ENCODE measurements around the gene STARD10. TPM values are rescaled to one million over a fixed set of nuclear protein-coding genes. Genes with fewer than 3 reads are reported as not detected.

The STARD10 gene
- total and polyA plus RNA-seq, 9 of the 15 experiments (the other 6 are each of a cell fraction or from before 2014, with no cell fraction given), result 0.15 to 52.9 (median 32.3) TPM

DNA sequence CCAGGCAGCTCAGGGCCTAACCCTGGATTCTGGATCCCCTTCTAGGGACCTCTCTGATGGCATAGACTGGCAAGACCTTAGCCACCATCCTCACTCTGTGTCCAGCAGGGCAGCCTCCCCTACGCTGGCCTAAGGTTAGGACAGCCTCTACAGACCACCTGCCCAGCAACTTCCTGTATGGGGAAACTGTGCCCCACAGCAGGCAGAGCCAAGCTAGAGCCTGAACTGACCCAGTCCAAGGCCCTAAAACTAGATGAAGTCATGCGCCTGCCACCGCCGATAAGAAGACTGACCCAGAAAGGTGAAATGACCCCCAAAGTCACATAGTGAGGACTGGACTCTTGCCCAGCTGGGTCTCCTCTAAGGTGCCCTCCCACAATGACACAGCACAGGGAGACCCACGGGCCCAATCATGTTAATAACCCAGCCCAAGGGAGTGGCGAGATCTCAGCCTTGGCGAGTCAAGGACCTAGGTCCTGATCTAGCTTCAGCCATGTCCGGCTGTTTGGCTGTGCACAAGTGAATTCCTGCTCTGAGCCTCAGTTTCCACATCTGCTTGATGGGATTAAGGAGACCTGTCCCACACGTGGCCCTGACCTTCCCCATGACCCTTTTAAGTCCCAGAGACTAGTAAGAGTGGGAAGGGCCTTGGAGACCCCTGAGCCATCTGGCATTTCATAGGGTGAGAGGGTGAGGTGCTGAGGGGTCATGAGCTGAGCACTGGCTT is 17.6 kb downstream of the STARD10 start (continued):
- TF ChIP-seq, protein P1, sequence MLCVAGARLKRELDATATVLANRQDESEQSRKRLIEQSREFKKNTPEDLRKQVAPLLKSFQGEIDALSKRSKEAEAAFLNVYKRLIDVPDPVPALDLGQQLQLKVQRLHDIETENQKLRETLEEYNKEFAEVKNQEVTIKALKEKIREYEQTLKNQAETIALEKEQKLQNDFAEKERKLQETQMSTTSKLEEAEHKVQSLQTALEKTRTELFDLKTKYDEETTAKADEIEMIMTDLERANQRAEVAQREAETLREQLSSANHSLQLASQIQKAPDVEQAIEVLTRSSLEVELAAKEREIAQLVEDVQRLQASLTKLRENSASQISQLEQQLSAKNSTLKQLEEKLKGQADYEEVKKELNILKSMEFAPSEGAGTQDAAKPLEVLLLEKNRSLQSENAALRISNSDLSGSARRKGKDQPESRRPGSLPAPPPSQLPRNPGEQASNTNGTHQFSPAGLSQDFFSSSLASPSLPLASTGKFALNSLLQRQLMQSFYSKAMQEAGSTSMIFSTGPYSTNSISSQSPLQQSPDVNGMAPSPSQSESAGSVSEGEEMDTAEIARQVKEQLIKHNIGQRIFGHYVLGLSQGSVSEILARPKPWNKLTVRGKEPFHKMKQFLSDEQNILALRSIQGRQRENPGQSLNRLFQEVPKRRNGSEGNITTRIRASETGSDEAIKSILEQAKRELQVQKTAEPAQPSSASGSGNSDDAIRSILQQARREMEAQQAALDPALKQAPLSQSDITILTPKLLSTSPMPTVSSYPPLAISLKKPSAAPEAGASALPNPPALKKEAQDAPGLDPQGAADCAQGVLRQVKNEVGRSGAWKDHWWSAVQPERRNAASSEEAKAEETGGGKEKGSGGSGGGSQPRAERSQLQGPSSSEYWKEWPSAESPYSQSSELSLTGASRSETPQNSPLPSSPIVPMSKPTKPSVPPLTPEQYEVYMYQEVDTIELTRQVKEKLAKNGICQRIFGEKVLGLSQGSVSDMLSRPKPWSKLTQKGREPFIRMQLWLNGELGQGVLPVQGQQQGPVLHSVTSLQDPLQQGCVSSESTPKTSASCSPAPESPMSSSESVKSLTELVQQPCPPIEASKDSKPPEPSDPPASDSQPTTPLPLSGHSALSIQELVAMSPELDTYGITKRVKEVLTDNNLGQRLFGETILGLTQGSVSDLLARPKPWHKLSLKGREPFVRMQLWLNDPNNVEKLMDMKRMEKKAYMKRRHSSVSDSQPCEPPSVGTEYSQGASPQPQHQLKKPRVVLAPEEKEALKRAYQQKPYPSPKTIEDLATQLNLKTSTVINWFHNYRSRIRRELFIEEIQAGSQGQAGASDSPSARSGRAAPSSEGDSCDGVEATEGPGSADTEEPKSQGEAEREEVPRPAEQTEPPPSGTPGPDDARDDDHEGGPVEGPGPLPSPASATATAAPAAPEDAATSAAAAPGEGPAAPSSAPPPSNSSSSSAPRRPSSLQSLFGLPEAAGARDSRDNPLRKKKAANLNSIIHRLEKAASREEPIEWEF (CRISPR knock-in tag; IDR thresholded peaks at IDR 0.05), result peak; percentile 89
- TF ChIP-seq POLR2G (IDR thresholded peaks at IDR 0.05; ENCODE audit: low read depth, low read length), result no peak
- TF ChIP-seq, protein P2, sequence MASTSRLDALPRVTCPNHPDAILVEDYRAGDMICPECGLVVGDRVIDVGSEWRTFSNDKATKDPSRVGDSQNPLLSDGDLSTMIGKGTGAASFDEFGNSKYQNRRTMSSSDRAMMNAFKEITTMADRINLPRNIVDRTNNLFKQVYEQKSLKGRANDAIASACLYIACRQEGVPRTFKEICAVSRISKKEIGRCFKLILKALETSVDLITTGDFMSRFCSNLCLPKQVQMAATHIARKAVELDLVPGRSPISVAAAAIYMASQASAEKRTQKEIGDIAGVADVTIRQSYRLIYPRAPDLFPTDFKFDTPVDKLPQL (IDR thresholded peaks at IDR 0.05; ENCODE audit: extremely low read depth, insufficient read length), result no peak
- TF ChIP-seq, protein P3, sequence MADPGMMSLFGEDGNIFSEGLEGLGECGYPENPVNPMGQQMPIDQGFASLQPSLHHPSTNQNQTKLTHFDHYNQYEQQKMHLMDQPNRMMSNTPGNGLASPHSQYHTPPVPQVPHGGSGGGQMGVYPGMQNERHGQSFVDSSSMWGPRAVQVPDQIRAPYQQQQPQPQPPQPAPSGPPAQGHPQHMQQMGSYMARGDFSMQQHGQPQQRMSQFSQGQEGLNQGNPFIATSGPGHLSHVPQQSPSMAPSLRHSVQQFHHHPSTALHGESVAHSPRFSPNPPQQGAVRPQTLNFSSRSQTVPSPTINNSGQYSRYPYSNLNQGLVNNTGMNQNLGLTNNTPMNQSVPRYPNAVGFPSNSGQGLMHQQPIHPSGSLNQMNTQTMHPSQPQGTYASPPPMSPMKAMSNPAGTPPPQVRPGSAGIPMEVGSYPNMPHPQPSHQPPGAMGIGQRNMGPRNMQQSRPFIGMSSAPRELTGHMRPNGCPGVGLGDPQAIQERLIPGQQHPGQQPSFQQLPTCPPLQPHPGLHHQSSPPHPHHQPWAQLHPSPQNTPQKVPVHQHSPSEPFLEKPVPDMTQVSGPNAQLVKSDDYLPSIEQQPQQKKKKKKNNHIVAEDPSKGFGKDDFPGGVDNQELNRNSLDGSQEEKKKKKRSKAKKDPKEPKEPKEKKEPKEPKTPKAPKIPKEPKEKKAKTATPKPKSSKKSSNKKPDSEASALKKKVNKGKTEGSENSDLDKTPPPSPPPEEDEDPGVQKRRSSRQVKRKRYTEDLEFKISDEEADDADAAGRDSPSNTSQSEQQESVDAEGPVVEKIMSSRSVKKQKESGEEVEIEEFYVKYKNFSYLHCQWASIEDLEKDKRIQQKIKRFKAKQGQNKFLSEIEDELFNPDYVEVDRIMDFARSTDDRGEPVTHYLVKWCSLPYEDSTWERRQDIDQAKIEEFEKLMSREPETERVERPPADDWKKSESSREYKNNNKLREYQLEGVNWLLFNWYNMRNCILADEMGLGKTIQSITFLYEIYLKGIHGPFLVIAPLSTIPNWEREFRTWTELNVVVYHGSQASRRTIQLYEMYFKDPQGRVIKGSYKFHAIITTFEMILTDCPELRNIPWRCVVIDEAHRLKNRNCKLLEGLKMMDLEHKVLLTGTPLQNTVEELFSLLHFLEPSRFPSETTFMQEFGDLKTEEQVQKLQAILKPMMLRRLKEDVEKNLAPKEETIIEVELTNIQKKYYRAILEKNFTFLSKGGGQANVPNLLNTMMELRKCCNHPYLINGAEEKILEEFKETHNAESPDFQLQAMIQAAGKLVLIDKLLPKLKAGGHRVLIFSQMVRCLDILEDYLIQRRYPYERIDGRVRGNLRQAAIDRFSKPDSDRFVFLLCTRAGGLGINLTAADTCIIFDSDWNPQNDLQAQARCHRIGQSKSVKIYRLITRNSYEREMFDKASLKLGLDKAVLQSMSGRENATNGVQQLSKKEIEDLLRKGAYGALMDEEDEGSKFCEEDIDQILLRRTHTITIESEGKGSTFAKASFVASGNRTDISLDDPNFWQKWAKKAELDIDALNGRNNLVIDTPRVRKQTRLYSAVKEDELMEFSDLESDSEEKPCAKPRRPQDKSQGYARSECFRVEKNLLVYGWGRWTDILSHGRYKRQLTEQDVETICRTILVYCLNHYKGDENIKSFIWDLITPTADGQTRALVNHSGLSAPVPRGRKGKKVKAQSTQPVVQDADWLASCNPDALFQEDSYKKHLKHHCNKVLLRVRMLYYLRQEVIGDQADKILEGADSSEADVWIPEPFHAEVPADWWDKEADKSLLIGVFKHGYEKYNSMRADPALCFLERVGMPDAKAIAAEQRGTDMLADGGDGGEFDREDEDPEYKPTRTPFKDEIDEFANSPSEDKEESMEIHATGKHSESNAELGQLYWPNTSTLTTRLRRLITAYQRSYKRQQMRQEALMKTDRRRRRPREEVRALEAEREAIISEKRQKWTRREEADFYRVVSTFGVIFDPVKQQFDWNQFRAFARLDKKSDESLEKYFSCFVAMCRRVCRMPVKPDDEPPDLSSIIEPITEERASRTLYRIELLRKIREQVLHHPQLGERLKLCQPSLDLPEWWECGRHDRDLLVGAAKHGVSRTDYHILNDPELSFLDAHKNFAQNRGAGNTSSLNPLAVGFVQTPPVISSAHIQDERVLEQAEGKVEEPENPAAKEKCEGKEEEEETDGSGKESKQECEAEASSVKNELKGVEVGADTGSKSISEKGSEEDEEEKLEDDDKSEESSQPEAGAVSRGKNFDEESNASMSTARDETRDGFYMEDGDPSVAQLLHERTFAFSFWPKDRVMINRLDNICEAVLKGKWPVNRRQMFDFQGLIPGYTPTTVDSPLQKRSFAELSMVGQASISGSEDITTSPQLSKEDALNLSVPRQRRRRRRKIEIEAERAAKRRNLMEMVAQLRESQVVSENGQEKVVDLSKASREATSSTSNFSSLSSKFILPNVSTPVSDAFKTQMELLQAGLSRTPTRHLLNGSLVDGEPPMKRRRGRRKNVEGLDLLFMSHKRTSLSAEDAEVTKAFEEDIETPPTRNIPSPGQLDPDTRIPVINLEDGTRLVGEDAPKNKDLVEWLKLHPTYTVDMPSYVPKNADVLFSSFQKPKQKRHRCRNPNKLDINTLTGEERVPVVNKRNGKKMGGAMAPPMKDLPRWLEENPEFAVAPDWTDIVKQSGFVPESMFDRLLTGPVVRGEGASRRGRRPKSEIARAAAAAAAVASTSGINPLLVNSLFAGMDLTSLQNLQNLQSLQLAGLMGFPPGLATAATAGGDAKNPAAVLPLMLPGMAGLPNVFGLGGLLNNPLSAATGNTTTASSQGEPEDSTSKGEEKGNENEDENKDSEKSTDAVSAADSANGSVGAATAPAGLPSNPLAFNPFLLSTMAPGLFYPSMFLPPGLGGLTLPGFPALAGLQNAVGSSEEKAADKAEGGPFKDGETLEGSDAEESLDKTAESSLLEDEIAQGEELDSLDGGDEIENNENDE (IDR thresholded peaks at IDR 0.05; ENCODE audit: low read depth, low read length), result no peak
- peak; percentile 94 for TF ChIP-seq ZNF395 (CRISPR knock-in tag; IDR thresholded peaks at IDR 0.05)
- no peak for TF ChIP-seq ZNF764 (CRISPR knock-in tag; IDR thresholded peaks at IDR 0.05; ENCODE audit: low read depth)
- TF ChIP-seq ZNF384 (IDR thresholded peaks at IDR 0.05; ENCODE audit: low read depth, low read length), result no peak

Measured in K562 (cell line).